Measurements from ENCODE around the gene PRPF6. TPM values are rescaled to one million over a fixed set of nuclear protein-coding genes. Genes with fewer than 3 reads are reported as not detected.

PRPF6 gene
- total RNA-seq, 1 donor from 2014 or later = 51.9 TPM

- no peaks in the 10 kb centered on the region for H3K36me3 ChIP-seq
- peaks cover 5% of the 10 kb centered on the region for H3F3A ChIP-seq (ENCODE audit: low read depth)
- TF ChIP-seq EZH2 (IDR thresholded peaks at IDR 0.05) = no peak
- TF ChIP-seq CTCF (IDR thresholded peaks at IDR 0.05) = no peak
- no peak for TF ChIP-seq EZH2phosphoT487 (IDR thresholded peaks at IDR 0.05)
- peaks cover 21% of the 10 kb centered on the region for H3K27me3 Mint-ChIP-seq (ENCODE audit: insufficient read depth, low read depth)
- no peak for DNase-seq (ENCODE audit: low spot score)
- H4K20me1 ChIP-seq (ENCODE audit: low read depth) = no peaks in the 10 kb centered on the region
- no peaks in the 10 kb centered on the region for H3K36me3 Mint-ChIP-seq
- no peak overlapping the region for H3K4me3 Mint-ChIP-seq
- H3K9ac ChIP-seq = no peak overlapping the region
- peaks cover 2% of the 10 kb centered on the region for H3K9me3 Mint-ChIP-seq
- H3K4me2 ChIP-seq = no peak overlapping the region
- H3K27ac Mint-ChIP-seq = no peak overlapping the region
- H3K27me3 ChIP-seq = peaks cover 18% of the 10 kb centered on the region
- H3K4me1 ChIP-seq = peaks cover 4% of the 10 kb centered on the region
- H3K4me1 Mint-ChIP-seq = peaks cover 21% of the 10 kb centered on the region
- H3K4me3 ChIP-seq = no peak overlapping the region
- no peak overlapping the region for H3K27ac ChIP-seq
- H3K9me3 ChIP-seq (ENCODE audit: low read depth) = no peaks in the 10 kb centered on the region
- no peak overlapping the region for H2AFZ ChIP-seq (replicated peaks)
- H3K79me2 ChIP-seq (ENCODE audit: low read depth) = no peaks in the 10 kb centered on the region
Observed at GRCh38 chr20:64056639-64056888, 75.6 kb downstream of the PRPF6 start.

GRCh38 chr20:64056889-64057627 lies 76.1 kb downstream of the PRPF6 start:
- H3K27me3 Mint-ChIP-seq (ENCODE audit: insufficient read depth, low read depth) = peaks cover 18% of the 10 kb centered on the region
- peaks cover 2% of the 10 kb centered on the region for H3K9me3 Mint-ChIP-seq
- Histone ChIP-seq H3K27me3 (peaks cover 13% of the 10 kb centered on the region), H3K9me3 (ENCODE audit: low read depth) (no peaks in the 10 kb centered on the region), H3K4me3 (no peak overlapping the region), H3K9ac (no peak overlapping the region), H3K79me2 (ENCODE audit: low read depth) (no peaks in the 10 kb centered on the region), H3K27ac (no peak overlapping the region), H2AFZ (replicated peaks) (peak overlapping the region; percentile 54), H3F3A (ENCODE audit: low read depth) (peaks cover 5% of the 10 kb centered on the region), H3K4me1 (peaks cover 4% of the 10 kb centered on the region), H4K20me1 (ENCODE audit: low read depth) (no peaks in the 10 kb centered on the region), H3K4me2 (no peak overlapping the region), H3K36me3 (no peaks in the 10 kb centered on the region)
- H3K27ac Mint-ChIP-seq = no peak overlapping the region
- H3K4me3 Mint-ChIP-seq = peak overlapping the region; percentile 24
- H3K36me3 Mint-ChIP-seq = no peaks in the 10 kb centered on the region
- TF ChIP-seq EZH2 (IDR thresholded peaks at IDR 0.05) = no peak
- no peak for TF ChIP-seq EZH2phosphoT487 (IDR thresholded peaks at IDR 0.05)
- TF ChIP-seq CTCF (IDR thresholded peaks at IDR 0.05) = no peak
- H3K4me1 Mint-ChIP-seq = peaks cover 23% of the 10 kb centered on the region
- DNase-seq (ENCODE audit: low spot score) = peak; percentile 32

GRCh38 chr20:64057628-64058498 lies 76.9 kb downstream of the PRPF6 start:
- Histone ChIP-seq H3K4me2 (no peak overlapping the region), H3K4me3 (no peak overlapping the region), H3K9ac (no peak overlapping the region), H4K20me1 (ENCODE audit: low read depth) (no peaks in the 10 kb centered on the region), H3K27me3 (peaks cover 5% of the 10 kb centered on the region), H3K27ac (no peak overlapping the region), H3K36me3 (no peaks in the 10 kb centered on the region), H2AFZ (replicated peaks) (peak overlapping the region; percentile 54), H3K4me1 (peaks cover 4% of the 10 kb centered on the region), H3F3A (ENCODE audit: low read depth) (peaks cover 5% of the 10 kb centered on the region), H3K79me2 (ENCODE audit: low read depth) (no peaks in the 10 kb centered on the region), H3K9me3 (ENCODE audit: low read depth) (no peaks in the 10 kb centered on the region)
- Mint-ChIP-seq H3K36me3 (no peaks in the 10 kb centered on the region), H3K9me3 (peaks cover 2% of the 10 kb centered on the region), H3K27ac (no peak overlapping the region), H3K4me1 (peaks cover 26% of the 10 kb centered on the region), H3K27me3 (ENCODE audit: insufficient read depth, low read depth) (peaks cover 15% of the 10 kb centered on the region), H3K4me3 (no peak overlapping the region)
- peak; percentile 85 for DNase-seq (ENCODE audit: low spot score)
- TF ChIP-seq EZH2phosphoT487 (IDR thresholded peaks at IDR 0.05) = no peak
- TF ChIP-seq CTCF (IDR thresholded peaks at IDR 0.05) = peak; percentile 81
- no peak for TF ChIP-seq EZH2 (IDR thresholded peaks at IDR 0.05)
